Mesenchymal stem cell (in vitro differentiated cells and primary cell): Measurements from ENCODE around the gene DCAF10.
A peak's percentile ranks its signal among the peaks of the same experiment; 100 is the strongest.

Source experiments
- DNase-seq: peaks from one replicate; pipeline ENCODE4 v3.0.0-alpha.2; 2013
- H2AFZ ChIP-seq: one replicate; pipeline ENCODE4 v1.6.1; 2013; ENCODE audit warnings: low read depth, mild to moderate bottlenecking, control low read depth, inconsistent platforms, low read length, moderate library complexity
- H2AK5ac ChIP-seq: 2 replicates; pipeline ENCODE4 v1.6.1; 2013; ENCODE audit warnings: low read length, moderate library complexity, mild to moderate bottlenecking, inconsistent platforms; ENCODE audit not compliant: severe bottlenecking
- H2BK120ac ChIP-seq: one replicate; pipeline ENCODE4 v1.6.1; 2013; ENCODE audit warnings: low read depth, mild to moderate bottlenecking, inconsistent platforms, low read length, moderate library complexity
- H2BK12ac ChIP-seq, 2 experiments: one replicate each; pipeline ENCODE4 v1.6.1; 2013; ENCODE audit warnings: inconsistent platforms in 2 of 2, low read length in 2 of 2, mild to moderate bottlenecking in 2 of 2, moderate library complexity in 2 of 2, control low read depth in 1 of 2
- H2BK15ac ChIP-seq: one replicate; pipeline ENCODE4 v1.6.1; 2013; ENCODE audit warnings: mild to moderate bottlenecking, low read depth, inconsistent platforms; ENCODE audit not compliant: poor library complexity, severe bottlenecking
- H2BK5ac ChIP-seq: 2 replicates; pipeline ENCODE4 v1.6.1; 2013; ENCODE audit warnings: low read depth, mild to moderate bottlenecking, low read length, control low read depth, inconsistent platforms; ENCODE audit not compliant: poor library complexity, severe bottlenecking
- H3K14ac ChIP-seq, 2 experiments: one replicate each; pipeline ENCODE4 v1.6.1; 2013; ENCODE audit warnings: inconsistent platforms in 2 of 2, low read length in 2 of 2, control low read depth in 1 of 2, mild to moderate bottlenecking in 1 of 2, moderate library complexity in 1 of 2
- H3K18ac ChIP-seq, 2 experiments: one replicate each; pipeline ENCODE4 v1.6.1; 2013; ENCODE audit warnings: inconsistent platforms in 2 of 2, low read length in 2 of 2, control low read depth in 1 of 2, low read depth in 1 of 2, mild to moderate bottlenecking in 1 of 2
- H3K23ac ChIP-seq, 2 experiments: one replicate each; pipeline ENCODE4 v1.6.1; 2013; ENCODE audit warnings: inconsistent platforms in 2 of 2, low read length in 2 of 2, mild to moderate bottlenecking in 2 of 2, moderate library complexity in 2 of 2, control low read depth in 1 of 2
- H3K27ac ChIP-seq: 2 replicates; pipeline ENCODE4 v1.5.1; 2013; ENCODE audit warnings: mild to moderate bottlenecking, moderate library complexity, low read length, control low read depth, inconsistent platforms; ENCODE audit not compliant: poor library complexity, severe bottlenecking
- H3K27me3 ChIP-seq, 2 experiments: 2 replicates each; pipeline versions ENCODE4 v1.6.1 to v1.7.0; 2013; ENCODE audit warnings: low read length in 2 of 2, mild to moderate bottlenecking in 2 of 2, moderate library complexity in 2 of 2, control low read depth in 1 of 2, inconsistent platforms in 1 of 2; ENCODE audit not compliant: control insufficient read depth in 1 of 2, insufficient read depth in 1 of 2
- H3K36me3 ChIP-seq, 2 experiments: 2 replicates each; pipeline versions ENCODE4 v1.6.1 to v1.7.0; 2013; ENCODE audit warnings: low read length in 2 of 2, control low read depth in 1 of 2, inconsistent platforms in 1 of 2, low read depth in 1 of 2, mild to moderate bottlenecking in 1 of 2; ENCODE audit not compliant: insufficient read depth in 2 of 2, control insufficient read depth in 1 of 2
- H3K4ac ChIP-seq, 2 experiments: one replicate each; pipeline ENCODE4 v1.6.1; 2013; ENCODE audit warnings: inconsistent platforms in 2 of 2, low read length in 2 of 2, mild to moderate bottlenecking in 2 of 2, moderate library complexity in 2 of 2, control low read depth in 1 of 2, low read depth in 1 of 2
- H3K4me1 ChIP-seq: 2 replicates; pipeline ENCODE4 v1.6.1; 2013; ENCODE audit warnings: low read depth, low read length, control low read depth; ENCODE audit not compliant: control insufficient read depth, insufficient read depth
- H3K4me2 ChIP-seq: 2 replicates; pipeline ENCODE4 v1.6.1; 2013; ENCODE audit warnings: low read length, mild to moderate bottlenecking, inconsistent platforms; ENCODE audit not compliant: poor library complexity, severe bottlenecking
- H3K4me3 ChIP-seq, 2 experiments: 2 replicates each; pipeline versions ENCODE4 v1.5.1 to v1.7.0; 2013; ENCODE audit warnings: low read length in 2 of 2, mild to moderate bottlenecking in 2 of 2, control low read depth in 1 of 2, low read depth in 1 of 2; ENCODE audit not compliant: insufficient read depth in 1 of 2
- H3K79me1 ChIP-seq: replicated peaks from 2 replicates; pipeline ENCODE4 v1.6.1; 2013; ENCODE audit warnings: mild to moderate bottlenecking, control low read depth, low read length, inconsistent platforms; ENCODE audit not compliant: poor library complexity, severe bottlenecking
- H3K9ac ChIP-seq: 2 replicates; pipeline ENCODE4 v1.7.0; 2013; ENCODE audit warnings: mild to moderate bottlenecking, low read length, moderate library complexity
- H3K9me3 ChIP-seq: 2 replicates; pipeline ENCODE4 v1.7.0; 2013; ENCODE audit warnings: mild to moderate bottlenecking, low read length; ENCODE audit not compliant: control insufficient read depth
- H4K8ac ChIP-seq: one replicate; pipeline ENCODE4 v1.6.1; 2013; ENCODE audit warnings: inconsistent platforms, mild to moderate bottlenecking, low read length, moderate library complexity
- H4K91ac ChIP-seq: one replicate; pipeline ENCODE4 v1.6.1; 2013; ENCODE audit warnings: mild to moderate bottlenecking, low read length, inconsistent platforms
- WGBS: methylation state at CpG from one replicate; pipeline ENCODE4 v1.1.7; 2013; ENCODE audit warnings: mixed read lengths; 5-methylcytosine and 5-hydroxymethylcytosine counted together

The DCAF10 gene

DNA sequence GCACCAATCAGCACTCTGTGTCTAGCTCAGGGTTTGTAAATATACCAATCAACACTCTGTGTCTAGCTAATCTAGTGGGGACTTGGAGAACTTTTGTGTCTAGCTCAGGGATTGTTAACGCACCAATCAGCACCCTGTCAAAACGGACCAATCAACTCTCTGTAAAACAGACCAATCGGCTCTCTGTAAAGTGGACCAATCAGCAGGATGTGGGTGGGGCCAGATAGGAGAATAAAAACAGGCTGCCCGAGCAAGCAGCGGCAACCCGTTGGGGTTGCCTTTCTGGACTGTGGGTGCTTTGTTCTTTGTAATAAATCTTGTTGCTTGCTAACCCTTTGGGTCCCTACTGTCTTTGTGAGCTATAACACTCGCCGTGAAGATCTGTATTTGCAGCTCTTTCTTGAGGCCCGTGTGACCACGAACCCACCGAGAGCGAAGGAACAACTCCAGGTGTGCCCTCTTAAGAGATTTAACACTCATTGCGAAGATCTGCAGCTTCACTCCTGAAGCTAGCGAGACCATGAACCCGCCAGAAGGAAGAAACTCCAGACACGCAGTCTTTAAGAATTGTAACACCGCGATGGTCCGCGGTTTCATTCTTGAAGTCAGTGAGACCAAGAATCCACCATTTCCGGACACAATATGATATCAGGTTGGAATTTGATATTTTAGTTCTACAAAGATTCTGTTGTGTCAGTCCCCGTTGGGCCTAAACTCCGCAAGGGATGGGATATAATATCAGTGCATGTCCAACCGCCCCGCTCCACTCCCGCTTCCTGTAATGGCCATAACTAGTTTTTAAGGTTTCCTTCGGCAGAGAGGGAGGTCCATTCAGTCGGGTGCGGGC, 47.7 kb upstream of the DCAF10 start:
- H3K9ac ChIP-seq, result peak overlapping the region; percentile 95
- 96% methylated on average over 29 of the region's 29 CpGs for WGBS
- H3K4me1 ChIP-seq, result peaks cover 3% of the 10 kb centered on the region
- H4K8ac ChIP-seq, result peak overlapping the region; percentile 2
- H3K4me2 ChIP-seq, result peak overlapping the region; percentile 19
- DNase-seq, result no peak
- H3K23ac ChIP-seq, result no peak overlapping the region
- no peak overlapping the region for H3K14ac ChIP-seq
- no peak overlapping the region for H2BK15ac ChIP-seq
- no peaks in the 10 kb centered on the region for H3K9me3 ChIP-seq
- no peak overlapping the region for H2BK5ac ChIP-seq
- H3K27me3 ChIP-seq, result no peaks in the 10 kb centered on the region
- H3K36me3 ChIP-seq, result peaks cover 0 to 7% of the 10 kb centered on the region in 2 experiments
- no peak overlapping the region for H2BK120ac ChIP-seq
- no peak overlapping the region for H3K18ac ChIP-seq
- H3K79me1 ChIP-seq, result peaks cover 9% of the 10 kb centered on the region
- H2BK12ac ChIP-seq, result no peak overlapping the region
- H2AFZ ChIP-seq, result peak overlapping the region; percentile 3
- H2AK5ac ChIP-seq, result no peak overlapping the region
- peak overlapping the region in 1 of 2 experiments; percentile 91 for H3K4me3 ChIP-seq
- no peak overlapping the region for H4K91ac ChIP-seq
- H3K4ac ChIP-seq, result no peak overlapping the region
- H3K27ac ChIP-seq, result no peak overlapping the region

DNA sequence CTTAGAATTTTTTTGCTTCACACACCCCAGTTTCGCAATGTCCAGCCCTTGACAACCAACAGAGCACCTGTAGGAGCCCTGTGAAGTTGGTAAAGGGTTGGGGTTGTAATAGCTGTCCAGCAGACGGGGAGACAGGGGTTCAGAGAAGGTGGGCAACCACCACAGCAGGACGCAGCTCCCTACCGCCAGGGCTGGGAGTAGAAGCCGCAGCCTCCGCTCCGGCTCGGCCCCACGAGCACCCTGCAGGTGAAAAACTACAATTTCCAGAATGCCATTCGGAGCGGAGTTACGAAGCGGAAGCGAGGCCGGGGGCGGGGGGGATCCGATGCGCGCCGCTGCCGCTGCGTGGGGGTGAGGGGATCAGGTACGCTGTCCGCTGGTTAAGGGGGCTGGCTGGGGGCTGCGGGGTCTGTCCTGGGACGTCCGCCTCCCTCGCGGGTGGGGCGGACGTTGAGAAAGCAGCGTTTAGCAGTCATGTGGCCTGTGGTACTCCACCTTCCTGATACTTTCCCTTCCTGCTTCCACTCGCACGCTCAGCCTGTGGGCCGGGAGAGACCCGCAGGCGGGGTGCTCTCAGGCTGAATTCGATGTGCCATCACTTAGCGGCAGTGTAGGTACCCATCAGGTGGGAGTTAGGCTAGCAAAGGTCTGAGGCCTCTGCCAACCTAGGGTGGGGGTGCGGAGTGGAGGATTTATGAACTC, 47.0 kb upstream of the DCAF10 start, which contains the start of gene TRMT10B:
Gene TRMT10B (plus strand): TSS at position 317 of the 702 bp plus-strand sequence. CDS start 8,127 bp downstream, outside the sequence.
- peak within 1 kb of the TSS; percentile 82 to 91 for H3K4me3 ChIP-seq
- peaks cover 9% of the 10 kb centered on the region for H3K79me1 ChIP-seq
- H2AFZ ChIP-seq, result peak within 1 kb of the TSS; percentile 74
- H3K27me3 ChIP-seq, result no peaks in the 10 kb centered on the region
- WGBS, result 5% methylated on average over 28 of the region's 40 CpGs
- no peak within 1 kb of the TSS for H2BK15ac ChIP-seq
- H3K4me1 ChIP-seq, result peaks cover 3% of the 10 kb centered on the region
- no peak within 1 kb of the TSS for H3K23ac ChIP-seq
- peak within 1 kb of the TSS; percentile 86 for H2BK120ac ChIP-seq
- H2AK5ac ChIP-seq, result no peak within 1 kb of the TSS
- no peaks in the 10 kb centered on the region for H3K9me3 ChIP-seq
- H3K27ac ChIP-seq, result peak within 1 kb of the TSS; percentile 19
- H3K4me2 ChIP-seq, result peak within 1 kb of the TSS; percentile 74
- peak; percentile 78 for DNase-seq
- H3K9ac ChIP-seq, result peak within 1 kb of the TSS; percentile 95
- peak within 1 kb of the TSS in 1 of 2 experiments; percentile 95 for H3K14ac ChIP-seq
- peak within 1 kb of the TSS; percentile 82 to 95 for H3K18ac ChIP-seq
- peak within 1 kb of the TSS; percentile 35 for H2BK5ac ChIP-seq
- peak within 1 kb of the TSS in 1 of 2 experiments; percentile 89 for H3K4ac ChIP-seq
- H4K8ac ChIP-seq, result peak within 1 kb of the TSS; percentile 74
- peaks cover 0 to 7% of the 10 kb centered on the region in 2 experiments for H3K36me3 ChIP-seq
- no peak within 1 kb of the TSS for H2BK12ac ChIP-seq
- H4K91ac ChIP-seq, result no peak within 1 kb of the TSS

DNA sequence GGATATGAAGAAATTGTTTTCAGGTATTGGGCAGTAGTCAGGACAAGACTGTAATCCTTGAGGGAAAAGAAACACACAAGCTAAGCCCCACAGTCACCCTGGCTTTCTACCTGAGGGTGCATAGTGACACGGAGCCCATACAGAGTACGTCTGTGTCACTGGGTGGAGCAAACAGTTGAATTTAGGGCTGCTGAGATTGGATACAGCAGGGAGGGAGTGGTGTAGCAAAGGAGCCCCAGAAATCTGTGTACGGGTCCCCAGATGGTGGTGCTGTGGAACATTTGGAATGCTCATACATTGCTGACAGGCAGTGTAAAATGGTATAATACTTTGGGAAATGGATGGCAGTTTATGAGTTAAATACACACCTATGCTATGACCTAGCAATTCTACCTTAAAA, 41.9 kb upstream of the DCAF10 start:
- no peak overlapping the region for H3K23ac ChIP-seq
- no peak overlapping the region for H4K8ac ChIP-seq
- H3K14ac ChIP-seq, result no peak overlapping the region
- no peaks in the 10 kb centered on the region for H3K27me3 ChIP-seq
- H2BK15ac ChIP-seq, result no peak overlapping the region
- DNase-seq, result no peak
- WGBS, result 86% methylated on average over 3 of the region's 3 CpGs
- H2AK5ac ChIP-seq, result no peak overlapping the region
- no peaks in the 10 kb centered on the region for H3K9me3 ChIP-seq
- H2BK120ac ChIP-seq, result no peak overlapping the region
- peaks cover 13% of the 10 kb centered on the region for H3K79me1 ChIP-seq
- no peak overlapping the region for H2AFZ ChIP-seq
- H3K4ac ChIP-seq, result no peak overlapping the region
- H3K4me3 ChIP-seq, result no peak overlapping the region
- no peak overlapping the region for H3K4me2 ChIP-seq
- no peak overlapping the region for H2BK12ac ChIP-seq
- H3K9ac ChIP-seq, result no peak overlapping the region
- H3K27ac ChIP-seq, result no peak overlapping the region
- H3K36me3 ChIP-seq, result peaks cover 0 to 13% of the 10 kb centered on the region in 2 experiments
- no peak overlapping the region for H3K18ac ChIP-seq
- peaks cover 6% of the 10 kb centered on the region for H3K4me1 ChIP-seq
- H2BK5ac ChIP-seq, result no peak overlapping the region
- H4K91ac ChIP-seq, result no peak overlapping the region
